ENCODE data around the gene NPAS2.

NPAS2 gene

DNA sequence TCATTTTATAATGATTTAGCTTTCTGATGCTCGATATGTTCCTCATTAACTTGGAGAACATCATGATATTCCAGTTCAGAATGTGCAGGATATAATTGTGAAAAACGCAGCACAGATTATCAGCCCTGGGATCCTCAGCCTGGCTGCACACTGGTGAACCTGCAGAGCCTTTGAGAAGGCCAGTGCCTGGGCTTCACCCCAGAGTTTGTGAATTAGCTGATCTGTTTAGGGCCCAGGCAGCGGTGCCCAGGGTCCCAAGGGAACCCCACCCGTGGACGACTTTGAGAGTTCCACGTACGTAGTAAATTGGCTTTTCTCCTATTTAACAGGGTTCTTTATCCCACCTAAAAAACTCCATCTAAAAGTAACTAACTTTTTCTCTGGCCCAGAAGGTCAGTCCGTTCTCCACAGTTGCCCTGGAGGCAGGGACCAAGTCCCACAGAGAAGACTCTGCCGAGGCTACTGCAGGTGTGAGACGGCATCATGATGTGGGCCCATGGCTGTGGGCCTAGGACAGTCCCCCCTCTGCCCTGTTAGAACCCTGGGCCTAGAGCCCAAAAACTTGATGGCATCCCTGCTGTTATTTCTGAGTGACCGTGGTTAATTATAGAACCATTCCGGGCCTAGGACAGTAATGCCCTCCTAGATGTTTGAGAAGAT, 142.6 kb downstream of the NPAS2 start:
- DNase-seq (ENCODE audit: low read depth) = no peak
- TF ChIP-seq, protein P1, sequence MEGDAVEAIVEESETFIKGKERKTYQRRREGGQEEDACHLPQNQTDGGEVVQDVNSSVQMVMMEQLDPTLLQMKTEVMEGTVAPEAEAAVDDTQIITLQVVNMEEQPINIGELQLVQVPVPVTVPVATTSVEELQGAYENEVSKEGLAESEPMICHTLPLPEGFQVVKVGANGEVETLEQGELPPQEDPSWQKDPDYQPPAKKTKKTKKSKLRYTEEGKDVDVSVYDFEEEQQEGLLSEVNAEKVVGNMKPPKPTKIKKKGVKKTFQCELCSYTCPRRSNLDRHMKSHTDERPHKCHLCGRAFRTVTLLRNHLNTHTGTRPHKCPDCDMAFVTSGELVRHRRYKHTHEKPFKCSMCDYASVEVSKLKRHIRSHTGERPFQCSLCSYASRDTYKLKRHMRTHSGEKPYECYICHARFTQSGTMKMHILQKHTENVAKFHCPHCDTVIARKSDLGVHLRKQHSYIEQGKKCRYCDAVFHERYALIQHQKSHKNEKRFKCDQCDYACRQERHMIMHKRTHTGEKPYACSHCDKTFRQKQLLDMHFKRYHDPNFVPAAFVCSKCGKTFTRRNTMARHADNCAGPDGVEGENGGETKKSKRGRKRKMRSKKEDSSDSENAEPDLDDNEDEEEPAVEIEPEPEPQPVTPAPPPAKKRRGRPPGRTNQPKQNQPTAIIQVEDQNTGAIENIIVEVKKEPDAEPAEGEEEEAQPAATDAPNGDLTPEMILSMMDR (IDR thresholded peaks at IDR 0.05; ENCODE audit: low read depth, low read length, missing control alignments) = no peak
- H3K4me3 ChIP-seq (ENCODE audit: low read depth, low read length) = no peak overlapping the region

DNA sequence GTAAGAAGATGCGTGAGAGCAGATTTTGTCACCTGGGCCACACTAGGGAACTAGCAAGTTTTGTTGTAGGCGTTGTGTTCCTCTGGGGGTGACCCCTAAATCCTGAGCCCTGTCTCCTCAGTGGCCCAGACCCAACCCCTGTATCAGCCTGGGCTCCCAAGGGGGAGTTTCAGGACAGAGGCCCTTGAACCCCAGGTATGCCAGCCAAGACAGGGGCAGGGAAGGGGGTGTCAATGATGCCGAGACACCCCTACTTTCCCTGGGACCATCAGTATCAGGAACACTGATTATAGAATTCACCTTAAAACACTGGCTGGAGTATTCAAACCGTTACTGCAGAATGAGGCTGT, 143.1 kb downstream of the NPAS2 start:
- no peak overlapping the region for H3K4me3 ChIP-seq (ENCODE audit: low read depth, low read length)
- no peak for DNase-seq (ENCODE audit: low read depth)
- TF ChIP-seq, protein P1 (IDR thresholded peaks at IDR 0.05; ENCODE audit: low read depth, low read length, missing control alignments) = no peak

DNA sequence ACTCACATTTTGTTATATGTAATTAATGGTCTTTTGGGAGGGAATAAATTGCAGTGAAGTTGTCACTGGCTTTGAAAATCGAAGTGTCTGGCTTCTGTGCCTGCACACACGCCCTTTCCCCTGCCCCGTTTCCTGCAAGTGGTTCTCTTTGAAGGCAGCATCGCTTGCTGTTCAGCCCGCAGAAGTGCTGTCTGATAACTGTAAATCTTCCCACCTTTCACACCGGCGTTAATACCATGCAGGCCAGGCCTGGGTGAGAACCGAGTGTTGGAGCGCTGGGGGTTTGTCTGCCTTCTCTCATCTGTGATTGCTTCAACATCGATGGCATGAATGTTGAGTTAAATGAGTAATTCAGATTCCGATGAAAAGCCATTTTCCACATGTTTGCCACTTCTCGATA, 144.3 kb downstream of the NPAS2 start:
- no peak overlapping the region for H3K4me3 ChIP-seq (ENCODE audit: low read depth, low read length)
- no peak for DNase-seq (ENCODE audit: low read depth)
- TF ChIP-seq, protein P1 (IDR thresholded peaks at IDR 0.05; ENCODE audit: low read depth, low read length, missing control alignments) = no peak

DNA sequence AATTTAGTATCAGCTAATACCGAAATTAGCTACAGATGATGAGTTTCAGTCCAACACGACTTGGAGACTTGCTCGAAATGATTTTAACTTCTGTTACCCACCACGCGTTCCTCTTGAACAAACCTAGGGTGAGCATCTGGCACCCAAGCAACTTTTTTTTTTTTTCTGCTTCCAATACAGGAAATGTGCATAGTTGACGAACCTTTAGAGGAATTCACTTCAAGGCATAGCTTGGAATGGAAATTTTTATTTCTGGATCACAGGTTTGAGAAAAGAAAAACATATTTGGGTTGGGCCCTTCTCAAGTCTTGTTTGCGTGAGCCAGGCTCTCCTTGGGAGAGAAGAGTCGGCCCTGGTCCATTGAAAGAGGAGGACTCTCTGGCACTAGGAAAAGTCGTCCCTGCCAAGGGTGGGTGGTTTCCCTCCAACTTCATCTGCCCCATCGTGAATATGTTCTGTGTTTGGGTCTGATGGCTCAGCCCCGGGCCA, 144.8 kb downstream of the NPAS2 start:
- TF ChIP-seq, protein P1 (IDR thresholded peaks at IDR 0.05; ENCODE audit: low read depth, low read length, missing control alignments) = no peak
- H3K4me3 ChIP-seq (ENCODE audit: low read depth, low read length) = no peak overlapping the region
- no peak for DNase-seq (ENCODE audit: low read depth)

DNA sequence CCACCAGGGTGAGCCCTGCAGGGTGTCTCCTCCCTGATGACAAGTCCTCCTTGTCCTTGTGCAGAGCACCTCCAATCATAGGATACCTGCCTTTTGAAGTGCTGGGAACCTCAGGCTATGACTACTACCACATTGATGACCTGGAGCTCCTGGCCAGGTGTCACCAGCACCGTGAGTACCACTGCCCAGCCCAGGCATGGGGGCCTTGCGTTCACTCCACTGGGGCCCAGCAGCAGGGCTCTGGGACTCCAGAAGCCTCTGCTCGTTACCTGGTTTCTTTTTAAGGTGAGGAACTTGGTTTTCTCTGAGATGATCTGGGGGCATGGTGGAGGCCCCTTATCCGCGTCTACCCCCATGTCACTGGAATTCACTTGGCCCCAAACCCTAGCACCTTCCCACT, 145.7 kb downstream of the NPAS2 start:
- TF ChIP-seq, protein P1 (IDR thresholded peaks at IDR 0.05; ENCODE audit: low read depth, low read length, missing control alignments) = no peak
- DNase-seq (ENCODE audit: low read depth) = no peak
- H3K4me3 ChIP-seq (ENCODE audit: low read depth, low read length) = no peak overlapping the region

DNA sequence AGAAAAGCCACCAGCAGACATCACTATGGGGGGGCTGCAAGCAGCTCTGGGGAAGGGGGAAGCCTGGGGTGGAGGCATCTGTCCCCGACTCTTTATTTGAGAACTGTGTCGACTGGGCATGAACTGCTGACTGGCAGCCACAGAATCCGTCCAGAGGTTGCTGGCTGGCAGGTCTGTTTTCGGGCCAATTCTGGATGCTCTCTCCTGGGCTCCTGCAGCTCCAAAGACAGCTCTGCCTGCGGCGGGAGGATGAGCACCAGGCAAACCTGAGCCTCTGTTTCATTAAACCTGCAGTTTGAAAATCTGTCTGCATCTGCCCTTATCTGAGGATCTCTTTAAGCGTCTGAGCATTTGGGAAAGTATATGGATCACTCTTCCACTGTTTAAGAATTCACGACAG, 147.8 kb downstream of the NPAS2 start:
- DNase-seq (ENCODE audit: low read depth) = no peak
- no peak overlapping the region for H3K4me3 ChIP-seq (ENCODE audit: low read depth, low read length)
- TF ChIP-seq, protein P1 (IDR thresholded peaks at IDR 0.05; ENCODE audit: low read depth, low read length, missing control alignments) = no peak
